Lung microvascular endothelial cell (primary cell): ENCODE results near the gene NR2F6. TPM values are rescaled to one million over a fixed set of nuclear protein-coding genes. Genes with fewer than 3 reads are reported as not detected.

Experiments
- total RNA-seq: library from RNA; depleted of rRNA; stranded (reverse); fragments of >200 nt; gene quantifications from 2 replicates; pipeline ENCODE4 v1.2.1, GENCODE V29; 2014

NR2F6 gene
- total RNA-seq, 1 donor from 2014 or later = 38.5 TPM

Other genes with a start within 250 kb of the NR2F6 start
- gene CPAMD8, start 219.1 kb downstream of the NR2F6 start, total RNA-seq = 2.0 and 5.2 TPM in 2 replicates
- 2.4 and 2.8 TPM in 2 replicates for gene HAUS8, start 170.5 kb downstream of the NR2F6 start, total RNA-seq
- 24.0 and 36.5 TPM in 2 replicates for gene MYO9B, start 170.1 kb downstream of the NR2F6 start, total RNA-seq
- gene USE1, start 30.6 kb downstream of the NR2F6 start, total RNA-seq = 10.7 and 12.9 TPM in 2 replicates
- 2.6 and 4.0 TPM in 2 replicates for gene OCEL1, start 19.7 kb downstream of the NR2F6 start, total RNA-seq
- 21.6 and 33.5 TPM in 2 replicates for gene USHBP1, start 18.8 kb upstream of the NR2F6 start, total RNA-seq
- gene BABAM1, start 21.5 kb upstream of the NR2F6 start, total RNA-seq = 61.3 and 73.2 TPM in 2 replicates
- gene ANKLE1, start 36.0 kb upstream of the NR2F6 start, total RNA-seq = 0.20 and 0.44 TPM in 2 replicates
- gene ABHD8, start 57.5 kb upstream of the NR2F6 start, total RNA-seq = 5.2 and 5.6 TPM in 2 replicates
- gene MRPL34, start 60.0 kb upstream of the NR2F6 start, total RNA-seq = 29.6 and 56.9 TPM in 2 replicates
- gene DDA1, start 63.6 kb upstream of the NR2F6 start, total RNA-seq = 16.6 and 20.0 TPM in 2 replicates
- gene ANO8, start 88.9 kb upstream of the NR2F6 start, total RNA-seq = 1.5 and 3.0 TPM in 2 replicates
- 5.0 and 6.3 TPM in 2 replicates for gene GTPBP3, start 91.6 kb upstream of the NR2F6 start, total RNA-seq
- 0.99 and 5.2 TPM in 2 replicates for gene PLVAP, start 131.4 kb upstream of the NR2F6 start, total RNA-seq
- not detected in 2 replicates for gene CCDC194, start 148.3 kb upstream of the NR2F6 start, total RNA-seq
- 3.6 and 10.5 TPM in 2 replicates for gene BST2, start 159.7 kb upstream of the NR2F6 start, total RNA-seq
- gene MVB12A, start 174.1 kb upstream of the NR2F6 start, total RNA-seq = 32.3 and 33.9 TPM in 2 replicates
- gene TMEM221, start 202.7 kb upstream of the NR2F6 start, total RNA-seq = not detected in 2 replicates
- gene NXNL1, start 215.0 kb upstream of the NR2F6 start, total RNA-seq = not detected in 2 replicates
- 12.6 and 22.2 TPM in 2 replicates for gene SLC27A1, start 224.6 kb upstream of the NR2F6 start, total RNA-seq